H1 (cell line): Measurements from ENCODE around the gene UGT1A8. TPM values are rescaled to one million over a fixed set of nuclear protein-coding genes. Genes with fewer than 3 reads are reported as not detected.

Experiments
- CTCF ChIA-PET: fragments of 300-600 bp; sonication (Branson Sonifier 250); formaldehyde crosslinking; loops from one replicate; lab custom pipeline; 2021; ENCODE audit not compliant: partially characterized antibody; lab: Charles Lee
- POLR2A ChIA-PET: fragments of 300-600 bp; sonication (Branson Sonifier 250); formaldehyde crosslinking; loops from one replicate; lab custom pipeline; 2021; ENCODE audit warnings: inconsistent platforms; ENCODE audit not compliant: partially characterized antibody; lab: Charles Lee
- DNase-seq, 2 experiments: peaks; one replicate each; pipeline versions ENCODE4 v3.0.0 to v3.0.0-alpha.2; 2010 to 2022; ENCODE audit warnings: low spot score in 2 of 2, low read depth in 1 of 2, mixed read lengths in 1 of 2
- FAIRE-seq: peaks from 2 replicates; lab custom pipeline; 2011; peaks lifted over from hg19 to GRCh38; lab: Jason Lieb, UNC
- H2AFZ ChIP-seq: 2 replicates; pipeline ENCODE4 v1.8.1; 2012; ENCODE audit warnings: low read length, inconsistent platforms
- H2AK5ac ChIP-seq: 2 replicates; pipeline ENCODE4 v1.6.1; 2013; ENCODE audit warnings: low read depth, low read length
- H2BK120ac ChIP-seq: replicated peaks from 2 replicates; pipeline ENCODE3; 2013; ENCODE audit warnings: low read depth, low read length, inconsistent platforms
- H2BK12ac ChIP-seq: 2 replicates; pipeline ENCODE4 v1.6.1; 2013; ENCODE audit warnings: low read depth, low read length
- H2BK15ac ChIP-seq: 2 replicates; pipeline ENCODE4 v1.6.1; 2013; ENCODE audit warnings: low read length
- H2BK20ac ChIP-seq: 2 replicates; pipeline ENCODE4 v1.6.1; 2013; ENCODE audit warnings: low read length
- H2BK5ac ChIP-seq: 2 replicates; pipeline ENCODE4 v1.6.1; 2013; ENCODE audit warnings: low read depth, low read length
- H3K14ac ChIP-seq: 2 replicates; pipeline ENCODE4 v1.6.1; 2013; ENCODE audit warnings: inconsistent platforms; ENCODE audit not compliant: insufficient read length
- H3K18ac ChIP-seq: 2 replicates; pipeline ENCODE4 v1.6.1; 2013; ENCODE audit warnings: low read length; ENCODE audit errors: extremely low read depth
- H3K23ac ChIP-seq: 2 replicates; pipeline ENCODE4 v1.6.1; 2013; ENCODE audit warnings: inconsistent platforms; ENCODE audit not compliant: insufficient read length
- H3K23me2 ChIP-seq: 2 replicates; pipeline ENCODE4 v1.6.1; 2013; ENCODE audit warnings: low read depth, low read length
- H3K27ac ChIP-seq: 2 replicates; pipeline ENCODE4 v1.6.1; 2011; ENCODE audit warnings: low read depth, low read length, inconsistent platforms
- H3K27me3 ChIP-seq, 4 experiments: replicated peaks in 1 of 4; 1 replicate in 1 of 4; 2 replicates in 3 of 4; pipeline versions ENCODE4 v1.6.1 to v1.8.1; 2011 to 2013; ENCODE audit warnings: low read length in 3 of 4, mild to moderate bottlenecking in 3 of 4, inconsistent platforms in 2 of 4, mixed read lengths in 2 of 4, moderate library complexity in 1 of 4; ENCODE audit not compliant: control insufficient read depth in 3 of 4, insufficient read depth in 3 of 4; ENCODE audit errors: extremely low read depth in 1 of 4
- H3K36me3 ChIP-seq, 4 experiments: 2 replicates each; pipeline versions ENCODE4 v1.6.1 to v1.8.1; 2011 to 2013; ENCODE audit warnings: mild to moderate bottlenecking in 4 of 4, low read length in 3 of 4, moderate library complexity in 2 of 4, control low read depth in 1 of 4, inconsistent platforms in 1 of 4; ENCODE audit not compliant: insufficient read depth in 4 of 4, control insufficient read depth in 2 of 4
- H3K4ac ChIP-seq: replicated peaks from 2 replicates; pipeline ENCODE3; 2013; ENCODE audit warnings: low read length, low read depth, mixed read lengths, inconsistent platforms; ENCODE audit not compliant: insufficient read length
- H3K4me1 ChIP-seq, 4 experiments: replicated peaks in 1 of 4; 1 replicate in 1 of 4; 2 replicates in 3 of 4; pipeline versions ENCODE4 v1.6.1 to v1.8.1; 2011 to 2013; ENCODE audit warnings: low read length in 3 of 4, inconsistent platforms in 2 of 4, mixed read lengths in 1 of 4; ENCODE audit not compliant: insufficient read depth in 4 of 4, control insufficient read depth in 3 of 4
- H3K4me2 ChIP-seq, 2 experiments: 2 replicates each; pipeline versions ENCODE4 v1.6.1 to v1.8.1; 2011 to 2013; ENCODE audit warnings: low read depth in 2 of 2, low read length in 2 of 2, control low read depth in 1 of 2, inconsistent platforms in 1 of 2, mild to moderate bottlenecking in 1 of 2; ENCODE audit not compliant: insufficient read depth in 1 of 2
- H3K4me3 ChIP-seq, 4 experiments: fragments of 200-600, 300-600 bp in 1 of 4; sonication (generic), shearing (Covaris generic), sonication (Bioruptor Twin) in 1 of 4; 2 replicates each; pipeline versions ENCODE4 v1.5.1 to v1.8.1; 2011 to 2016; ENCODE audit warnings: low read length in 4 of 4, low read depth in 3 of 4, control low read depth in 2 of 4, inconsistent platforms in 2 of 4, mild to moderate bottlenecking in 2 of 4, mixed read lengths in 1 of 4, moderate library complexity in 1 of 4; ENCODE audit not compliant: insufficient read depth in 2 of 4; ENCODE audit errors: extremely low read depth in 1 of 4
- H3K56ac ChIP-seq: replicated peaks from 2 replicates; pipeline ENCODE3; 2013; ENCODE audit warnings: low read depth, mild to moderate bottlenecking, mixed read lengths, low read length, inconsistent platforms; ENCODE audit not compliant: insufficient read length
- H3K79me1 ChIP-seq: 2 replicates; pipeline ENCODE4 v1.6.1; 2013; ENCODE audit warnings: low read depth, low read length, control low read depth
- H3K79me2 ChIP-seq, 2 experiments: 2 replicates each; pipeline versions ENCODE4 v1.6.1 to v1.8.1; 2012 to 2013; ENCODE audit warnings: low read length in 2 of 2, mild to moderate bottlenecking in 2 of 2, inconsistent platforms in 1 of 2; ENCODE audit not compliant: insufficient read depth in 2 of 2, control insufficient read depth in 1 of 2
- H3K9ac ChIP-seq, 4 experiments: replicated peaks in 1 of 4; 1 replicate in 1 of 4; 2 replicates in 3 of 4; pipeline versions ENCODE4 v1.6.1 to v1.8.1; 2011 to 2013; ENCODE audit warnings: low read depth in 3 of 4, low read length in 3 of 4, control low read depth in 2 of 4, mild to moderate bottlenecking in 2 of 4, moderate library complexity in 2 of 4, inconsistent platforms in 1 of 4; ENCODE audit errors: extremely low read depth in 1 of 4
- H3K9me3 ChIP-seq, 2 experiments: 2 replicates each; pipeline versions ENCODE4 v1.6.1 to v1.8.1; 2012 to 2013; ENCODE audit warnings: mild to moderate bottlenecking in 2 of 2, moderate library complexity in 2 of 2, control low read depth in 1 of 2, inconsistent platforms in 1 of 2, low read depth in 1 of 2, low read length in 1 of 2, mixed read lengths in 1 of 2; ENCODE audit not compliant: insufficient read depth in 2 of 2
- H4K20me1 ChIP-seq, 2 experiments: replicated peaks in 1 of 2; 2 replicates each; pipeline versions ENCODE3 to v1.8.1; 2011 to 2013; ENCODE audit warnings: inconsistent platforms in 2 of 2, low read length in 2 of 2, mild to moderate bottlenecking in 1 of 2; ENCODE audit not compliant: insufficient read depth in 2 of 2, control insufficient read depth in 1 of 2
- H4K5ac ChIP-seq: 2 replicates; pipeline ENCODE4 v1.6.1; 2013; ENCODE audit warnings: low read length, low read depth, mixed read lengths, inconsistent platforms; ENCODE audit not compliant: insufficient read length
- H4K8ac ChIP-seq: 2 replicates; pipeline ENCODE4 v1.8.0; 2013; ENCODE audit warnings: mild to moderate bottlenecking, moderate library complexity, low read length, inconsistent platforms; ENCODE audit not compliant: insufficient read depth; ENCODE audit errors: extremely low read depth
- H4K91ac ChIP-seq: replicated peaks from 2 replicates; pipeline ENCODE3; 2013; ENCODE audit warnings: low read length, mixed read lengths, inconsistent platforms; ENCODE audit not compliant: insufficient read length
- CREB1 ChIP-seq: IDR thresholded peaks from 2 replicates; pipeline ENCODE4 v1.6.1; 2012; ENCODE audit warnings: inconsistent platforms
- POU5F1 ChIP-seq: IDR thresholded peaks from 2 replicates; pipeline ENCODE4 v1.6.1; 2011; ENCODE audit warnings: low read depth, mild to moderate bottlenecking, low read length, moderate library complexity
- SP2 ChIP-seq: IDR thresholded peaks from 2 replicates; pipeline ENCODE4 v1.6.1; 2012; ENCODE audit warnings: mild to moderate bottlenecking, low read length, inconsistent platforms
- SP4 ChIP-seq: IDR thresholded peaks from 2 replicates; pipeline ENCODE4 v1.6.1; 2012; ENCODE audit warnings: low read length, inconsistent platforms
- polyA plus RNA-seq, 7 experiments: library from polyadenylated mRNA; depleted of rRNA in 3 of 7; stranded (reverse) in 5 of 7; unstranded in 2 of 7; fragments of >200 nt in 5 of 7; fragments of 200-250 nt in 2 of 7; gene quantifications; 1 replicate in 5 of 7; 2 replicates in 1 of 7; 4 replicates in 1 of 7; pipeline versions ENCODE4 v1.2.1 to v1.2.3, GENCODE V29; 2011 to 2013; ENCODE audit warnings: missing spikeins in 2 of 7, mixed read lengths in 2 of 7
- total RNA-seq: library from RNA; stranded (reverse); fragmentation: NEBNext Ultra II Directional; extraction: Animal tissue kit (Norgen Biotek cat#: 25700); gene quantifications from 2 replicates; pipeline ENCODE4 v1.2.1, GENCODE V29; 2021

Gene UGT1A8
- total and polyA plus RNA-seq, 2 of the 8 experiments (the other 6 are each of a cell fraction or from before 2014, with no cell fraction given): not detected

DNA sequence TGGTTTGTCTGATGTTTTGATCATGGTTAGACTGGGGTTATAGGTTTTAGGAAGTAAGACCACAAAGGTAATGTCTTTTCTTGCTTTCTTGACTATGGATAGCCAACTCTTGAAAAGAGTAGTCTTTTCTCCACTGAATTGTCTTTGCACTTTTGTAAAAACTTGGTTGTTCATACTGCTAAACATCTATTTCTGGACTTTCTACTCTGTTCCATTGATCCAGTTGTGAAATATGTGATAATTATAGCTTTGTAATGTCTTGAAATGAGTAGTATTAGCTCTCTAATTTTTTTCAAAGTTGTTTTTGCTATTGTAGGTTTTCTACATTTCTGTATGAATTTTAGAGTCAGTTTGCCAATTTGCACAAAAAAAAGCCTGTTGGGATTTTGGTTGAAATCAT, 41.2 kb downstream of the UGT1A8 start:
- Histone ChIP-seq H4K20me1 (no peaks in the 10 kb centered on the region), H3K79me1 (no peaks in the 10 kb centered on the region), H2BK5ac (no peak overlapping the region), H3K27me3 (no peaks in the 10 kb centered on the region), H4K5ac (no peak overlapping the region), H3K27ac (no peak overlapping the region), H3K4me3 (no peak overlapping the region), H4K91ac (no peak overlapping the region), H3K56ac (no peak overlapping the region), H3K4ac (no peak overlapping the region), H3K14ac (no peak overlapping the region), H2BK12ac (no peak overlapping the region), H2BK120ac (no peak overlapping the region), H4K8ac (no peak overlapping the region), H3K9ac (no peak overlapping the region), H3K18ac (no peak overlapping the region), H2AFZ (no peak overlapping the region), H2BK15ac (no peak overlapping the region), H2AK5ac (no peak overlapping the region), H3K23ac (no peak overlapping the region), H3K4me1 (no peaks in the 10 kb centered on the region), H3K23me2 (no peaks in the 10 kb centered on the region; the same call in 1 of the 2 replicates), H3K36me3 (no peaks in the 10 kb centered on the region), H3K79me2 (no peaks in the 10 kb centered on the region), H3K4me2 (no peak overlapping the region), H2BK20ac (no peak overlapping the region), H3K9me3 (no peaks in the 10 kb centered on the region)
- POLR2A ChIA-PET: no interaction called here
- DNase-seq (no peak), FAIRE-seq (no peak)
- CTCF ChIA-PET: no interaction called here
- TF ChIP-seq SP2 (no peak), CREB1 (no peak), SP4 (no peak), POU5F1 (no peak)
